K562 (cell line): ENCODE data around the gene DLGAP3. TPM values are rescaled to one million over a fixed set of nuclear protein-coding genes. Genes with fewer than 3 reads are reported as not detected.
A peak's percentile ranks its signal among the peaks of the same experiment; 100 is the strongest.

Experiments used
- ATAC-seq: fragments of 200-7000 bp; cut with Tn5 transposase; 3 replicates; pipeline ENCODE4 v1.9.1; 2020; ENCODE audit warnings: moderate library complexity
- BruUV-seq: library from RNA; stranded (reverse); fragments of 400-500 nt; replicated peaks from 2 replicates; lab custom pipeline; 2021; lab: Mats Ljungman, UMichigan
- CTCF ChIA-PET: fragments of 300-600 bp; formaldehyde crosslinking; extraction: SDS; loops from one replicate; lab custom pipeline; 2021; ENCODE audit warnings: low intra/inter-chr PET ratio; lab: Yijun Ruan, JAX
- POLR2A ChIA-PET: fragments of 300-600, 350-650 bp; sonication (Branson Sonifier 250); formaldehyde crosslinking; extraction: SDS; loops from one replicate; lab custom pipeline; 2021; ENCODE audit warnings: antibody characterized with exemption, inconsistent platforms; lab: Yijun Ruan, JAX
- DNase-seq, 4 experiments: peaks; one replicate each; pipeline versions ENCODE4 v3.0.0 to v3.0.0-alpha.2; 2011 to 2018; ENCODE audit warnings: low spot score in 3 of 4, mixed read lengths in 3 of 4; ENCODE audit errors: extremely low read depth in 1 of 4
- FAIRE-seq: peaks from 2 replicates; lab custom pipeline; 2011; peaks lifted over from hg19 to GRCh38; lab: Jason Lieb, UNC
- H2AFZ ChIP-seq: 2 replicates; pipeline ENCODE4 v1.6.0; 2011; ENCODE audit warnings: low read depth, low read length, control low read depth, inconsistent platforms
- H3K27ac ChIP-seq: fragments of 200-600 bp; 3 replicates; pipeline ENCODE4 v1.8.0; 2011; ENCODE audit warnings: low read depth, mild to moderate bottlenecking, control low read depth, inconsistent platforms, low read length, moderate library complexity, mixed read lengths; ENCODE audit errors: extremely low read depth
- H3K27me3 ChIP-seq, 2 experiments: fragments of 300-600 bp in 1 of 2; 2 replicates in 1 of 2; 3 replicates in 1 of 2; pipeline versions ENCODE4 v1.6.0 to v1.8.0; 2011; ENCODE audit warnings: inconsistent platforms in 2 of 2, low read length in 2 of 2, mild to moderate bottlenecking in 1 of 2, mixed read lengths in 1 of 2, moderate library complexity in 1 of 2; ENCODE audit not compliant: control insufficient read depth in 2 of 2, insufficient read depth in 2 of 2
- H3K36me3 ChIP-seq: fragments of 300-600 bp; 3 replicates; pipeline ENCODE4 v1.8.0; 2011; ENCODE audit warnings: mild to moderate bottlenecking, low read length, inconsistent platforms; ENCODE audit not compliant: control insufficient read depth, insufficient read depth
- H3K4me1 ChIP-seq, 2 experiments: fragments of 200-600 bp in 1 of 2; replicated peaks in 1 of 2; 2 replicates in 1 of 2; 3 replicates in 1 of 2; pipeline versions ENCODE4 v1.5.1 to v1.8.0; 2011; ENCODE audit warnings: inconsistent platforms in 2 of 2, low read length in 2 of 2, mild to moderate bottlenecking in 1 of 2, mixed read lengths in 1 of 2, moderate library complexity in 1 of 2; ENCODE audit not compliant: control insufficient read depth in 2 of 2, insufficient read depth in 2 of 2
- H3K4me2 ChIP-seq: 2 replicates; pipeline ENCODE4 v1.6.1; 2011; ENCODE audit warnings: low read length, control low read depth, inconsistent platforms, mixed read lengths; ENCODE audit not compliant: insufficient read depth
- H3K4me3 ChIP-seq: fragments of 200-600 bp; sonication (generic), shearing (Covaris generic); 2 replicates; pipeline ENCODE4 v1.5.1; 2016; ENCODE audit warnings: control low read depth, inconsistent platforms
- H3K79me2 ChIP-seq: fragments of 200-600 bp; 3 replicates; pipeline ENCODE4 v1.8.0; 2011; ENCODE audit warnings: low read length, inconsistent platforms; ENCODE audit not compliant: control insufficient read depth, insufficient read depth
- H3K9ac ChIP-seq, 2 experiments: 2 replicates each; pipeline versions ENCODE4 v1.6.0 to v1.6.1; 2011; ENCODE audit warnings: low read depth in 2 of 2, low read length in 2 of 2, control low read depth in 1 of 2, inconsistent platforms in 1 of 2, mild to moderate bottlenecking in 1 of 2, mixed read lengths in 1 of 2; ENCODE audit not compliant: insufficient read depth in 1 of 2
- H3K9me1 ChIP-seq: one replicate; pipeline ENCODE4 v1.6.0; 2011; ENCODE audit warnings: inconsistent platforms, mild to moderate bottlenecking, low read length, moderate library complexity; ENCODE audit not compliant: control insufficient read depth, insufficient read depth
- H3K9me3 ChIP-seq: replicated peaks from 2 replicates; pipeline ENCODE4 v1.5.1; 2011; ENCODE audit warnings: low read depth, low read length, inconsistent platforms; ENCODE audit not compliant: control insufficient read depth, insufficient read depth
- H4K20me1 ChIP-seq: replicated peaks from 2 replicates; pipeline ENCODE4 v1.6.1; 2011; ENCODE audit warnings: low read length, inconsistent platforms, mixed read lengths; ENCODE audit not compliant: control insufficient read depth, insufficient read depth
- NCOA1 ChIP-seq: fragments of 450-650 bp; IDR thresholded peaks from 2 replicates; pipeline ENCODE4 v1.6.1; 2016; ENCODE audit warnings: low read depth
- RBM25 ChIP-seq: fragments of 200-400 bp; formaldehyde crosslinking; IDR thresholded peaks from 2 replicates; pipeline ENCODE4 v1.6.1; 2018; ENCODE audit warnings: low read length, low read depth, moderate library complexity; ENCODE audit not compliant: severe bottlenecking
- WGBS: fragments of 100-300 bp; shearing (Covaris generic); methylation state at CpG from one replicate; pipeline ENCODE4 v1.1.6; 2016; ENCODE audit warnings: low coverage, mixed read lengths; ENCODE audit not compliant: insufficient coverage; ENCODE audit errors: missing lambda C conversion rate; 5-methylcytosine and 5-hydroxymethylcytosine counted together
- in situ Hi-C: fragments of 300-500 bp; cut with MboI; formaldehyde crosslinking; loops from 4 replicates; pipeline ENCODE4 v1.15.0; 2018; ENCODE audit warnings: inconsistent platforms, mixed read lengths
- intact Hi-C: fragments of 100-400 bp; cut with micrococcal nuclease; formaldehyde crosslinking; loops from 2 replicates; pipeline ENCODE4 v1.14.2; 2022
- polyA plus RNA-seq, 8 experiments: library from polyadenylated mRNA; depleted of rRNA in 4 of 8; stranded (reverse) in 5 of 8; unstranded in 3 of 8; fragments of >200 nt; fragmentation: Nextera tagmentation in 2 of 8; fragmentation: Illumina TruSeq in 1 of 8; extraction: Ambion mirVana in 2 of 8; extraction: Trizol in 1 of 8; gene quantifications; 2 replicates each; pipeline versions ENCODE4 v1.2.1 to v1.2.3, GENCODE V29; 2011 to 2014; ENCODE audit warnings: inconsistent platforms in 1 of 8, missing spikeins in 1 of 8
- total RNA-seq, 7 experiments: library from RNA; depleted of rRNA in 6 of 7; stranded (reverse); fragments of >200 nt in 6 of 7; fragmentation: Illumina TruSeq in 2 of 7; extraction: Trizol in 2 of 7; gene quantifications; 2 replicates each; pipeline versions ENCODE4 v1.2.1 to v1.2.3, GENCODE V29; 2011 to 2021; ENCODE audit warnings: low replicate concordance in 1 of 7
- TF ChIP-seq, protein P1 (sequence below): fragments of 250-450 bp; sonication (Bioruptor Pico); IDR thresholded peaks from 2 replicates; pipeline ENCODE4 v1.5.0; 2022; ENCODE audit warnings: mild to moderate bottlenecking

DLGAP3 gene
- total and polyA plus RNA-seq, 9 of the 15 experiments (the other 6 are each of a cell fraction or from before 2014, with no cell fraction given): 0.01 to 0.16 (median 0.07) TPM; not detected in 6

DNA sequence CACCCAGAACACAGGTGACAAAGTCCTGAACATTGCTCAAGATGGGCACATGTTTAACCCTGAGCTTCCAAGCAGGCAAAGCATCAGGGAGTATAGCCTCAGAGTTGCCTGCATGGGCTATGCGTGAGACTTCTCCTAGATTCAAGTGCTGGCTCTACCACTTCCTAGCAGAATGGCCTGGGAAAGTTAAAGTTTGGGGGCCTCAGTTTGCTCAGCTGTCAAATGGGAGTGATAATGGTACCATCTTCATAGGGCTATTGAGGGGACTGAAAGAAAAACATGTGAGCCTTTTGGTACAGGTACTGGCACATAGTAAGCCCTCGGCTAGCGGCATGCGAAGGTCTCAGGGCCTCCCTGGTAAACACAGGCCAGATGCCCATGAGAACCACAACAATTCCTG lies 41.9 kb downstream of the DLGAP3 start:
- Histone ChIP-seq H4K20me1 (no peaks in the 10 kb centered on the region), H3K4me3 (no peak overlapping the region), H3K9me3 (no peaks in the 10 kb centered on the region), H3K4me1 (peaks cover 0 to 14% of the 10 kb centered on the region in 2 experiments; a peak in 2 of 5 replicates), H3K27me3 (peaks cover 31 to 41% of the 10 kb centered on the region in 2 experiments; a peak in 4 of 5 replicates), H3K27ac (no peak overlapping the region)
- DNase-seq (no peak), ATAC-seq (no peak), FAIRE-seq (no peak)
- CTCF ChIA-PET: interaction anchor here (0.6 kb wide), 1 partner anchor 68 kb away, joined by 4 read pairs; no protein-coding TSS in a partner anchor
- POLR2A ChIA-PET: interaction anchor here (0.6 to 1.2 kb wide), 2 partner anchors 9 to 271 kb away, joined by 3 to 6 read pairs; no protein-coding TSS in a partner anchor
- in situ Hi-C loops: no loop called here
- intact Hi-C loops: no loop called here
- TF ChIP-seq RBM25 (peak; percentile 60), NCOA1 (no peak)
- TF ChIP-seq, protein P1, sequence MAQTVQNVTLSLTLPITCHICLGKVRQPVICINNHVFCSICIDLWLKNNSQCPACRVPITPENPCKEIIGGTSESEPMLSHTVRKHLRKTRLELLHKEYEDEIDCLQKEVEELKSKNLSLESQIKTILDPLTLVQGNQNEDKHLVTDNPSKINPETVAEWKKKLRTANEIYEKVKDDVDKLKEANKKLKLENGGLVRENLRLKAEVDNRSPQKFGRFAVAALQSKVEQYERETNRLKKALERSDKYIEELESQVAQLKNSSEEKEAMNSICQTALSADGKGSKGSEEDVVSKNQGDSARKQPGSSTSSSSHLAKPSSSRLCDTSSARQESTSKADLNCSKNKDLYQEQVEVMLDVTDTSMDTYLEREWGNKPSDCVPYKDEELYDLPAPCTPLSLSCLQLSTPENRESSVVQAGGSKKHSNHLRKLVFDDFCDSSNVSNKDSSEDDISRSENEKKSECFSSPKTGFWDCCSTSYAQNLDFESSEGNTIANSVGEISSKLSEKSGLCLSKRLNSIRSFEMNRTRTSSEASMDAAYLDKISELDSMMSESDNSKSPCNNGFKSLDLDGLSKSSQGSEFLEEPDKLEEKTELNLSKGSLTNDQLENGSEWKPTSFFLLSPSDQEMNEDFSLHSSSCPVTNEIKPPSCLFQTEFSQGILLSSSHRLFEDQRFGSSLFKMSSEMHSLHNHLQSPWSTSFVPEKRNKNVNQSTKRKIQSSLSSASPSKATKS (CRISPR knock-in tag): no peak
- TF ChIP-seq, all 486 proteins: peak for 1
- Histone ChIP-seq H3K4me2 (no peak overlapping the region), H3K9ac (no peak overlapping the region), H3K79me2 (no peaks in the 10 kb centered on the region), H3K36me3 (no peaks in the 10 kb centered on the region), H2AFZ (no peak overlapping the region), H3K9me1 (no peaks in the 10 kb centered on the region)
- 0% methylated on average over 4 of the region's 4 CpGs for WGBS
- BruUV-seq: no TSS peak
